BJ (cell line): ENCODE data around the gene EEF1A2. TPM values are rescaled to one million over a fixed set of nuclear protein-coding genes. Genes with fewer than 3 reads are reported as not detected.

Source experiments
- CTCF ChIA-PET: fragments of 350-600 bp; formaldehyde crosslinking; extraction: SDS; loops from one replicate; lab custom pipeline; 2021; ENCODE audit warnings: antibody characterized with exemption, inconsistent platforms; lab: Yijun Ruan, JAX
- POLR2A ChIA-PET: fragments of 300-600 bp; sonication (Branson Sonifier 250); formaldehyde crosslinking; extraction: SDS; loops from one replicate; lab custom pipeline; 2021; ENCODE audit warnings: antibody characterized with exemption; lab: Charles Lee
- DNase-seq: peaks from one replicate; pipeline ENCODE4 v3.0.0-alpha.2; 2011; ENCODE audit warnings: low read depth
- H3K27me3 ChIP-seq: 2 replicates; pipeline ENCODE4 v1.6.0; 2011; ENCODE audit warnings: low read length; ENCODE audit not compliant: control insufficient read depth, insufficient read depth
- H3K36me3 ChIP-seq: 2 replicates; pipeline ENCODE4 v1.5.1; 2011; ENCODE audit warnings: low read length; ENCODE audit not compliant: control insufficient read depth, insufficient read depth
- H3K4me3 ChIP-seq: 2 replicates; pipeline ENCODE4 v1.5.1; 2011; ENCODE audit warnings: low read depth, mild to moderate bottlenecking, control low read depth, low read length
- polyA plus RNA-seq: library from polyadenylated mRNA; depleted of rRNA; stranded (reverse); fragments of >200 nt; gene quantifications from 2 replicates; pipeline ENCODE4 v1.2.3, GENCODE V29; 2011
- TF ChIP-seq, protein P1 (sequence below): IDR thresholded peaks from 2 replicates; pipeline ENCODE4 v1.5.1; 2011; ENCODE audit warnings: low read depth, mild to moderate bottlenecking, control low read depth, inconsistent platforms, low read length, moderate library complexity; ENCODE audit not compliant: insufficient read depth

The EEF1A2 gene
- polyA plus RNA-seq, 1 experiment = 9.4 TPM

DNA sequence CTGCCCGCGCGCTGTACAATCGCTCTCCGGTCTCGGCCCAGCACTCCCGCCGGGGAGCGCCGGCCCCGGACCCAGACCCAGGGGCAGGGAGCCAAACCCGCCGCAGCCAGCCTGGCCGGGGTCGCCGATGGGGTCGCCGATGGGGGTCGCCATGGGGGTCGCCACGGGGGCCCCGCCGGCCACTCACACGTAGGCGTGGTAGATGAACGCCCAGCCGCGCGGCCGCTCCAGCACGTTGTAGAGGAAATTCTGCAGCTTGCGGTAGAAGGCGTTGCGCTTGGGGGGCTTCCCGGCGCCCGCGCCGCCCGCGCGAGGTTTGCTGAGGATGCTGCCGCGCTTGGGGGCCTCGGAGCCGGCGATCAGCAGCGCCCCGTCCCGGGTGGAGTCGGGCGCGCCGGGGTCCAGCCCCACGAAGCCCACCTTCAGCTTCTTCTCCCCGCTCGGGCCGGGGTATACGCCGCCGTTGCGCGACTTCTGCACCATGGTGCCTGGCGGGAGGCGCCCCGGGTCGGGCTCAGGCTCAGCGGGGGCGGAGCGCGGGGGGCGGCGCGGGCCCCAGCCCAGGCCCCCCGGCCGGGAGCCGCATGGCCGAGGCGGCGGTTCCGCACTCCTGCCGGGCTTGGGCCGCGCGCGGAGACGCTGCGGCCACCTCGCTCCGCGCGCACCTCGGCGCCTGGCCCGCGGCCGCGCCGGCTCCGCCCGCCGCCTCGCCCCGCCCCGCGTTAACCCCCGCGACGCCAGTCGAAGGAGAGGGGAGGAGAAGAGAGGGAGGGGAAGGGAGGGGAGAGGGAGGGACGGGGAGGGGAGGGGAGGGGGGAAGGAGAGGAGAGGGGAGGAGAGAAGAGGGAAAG lies 26.7 kb downstream of the EEF1A2 start, which contains the start of gene KCNQ2:
KCNQ2 (minus strand) TSS at position 675 of the 851 bp plus-strand sequence; CDS start at position 483, 192 bp downstream.
- ChIA-PET CTCF (no interaction called here), POLR2A (no interaction called here)
- H3K36me3 ChIP-seq = no peaks in the 10 kb centered on the region
- DNase-seq = no peak
- TF ChIP-seq, protein P1, sequence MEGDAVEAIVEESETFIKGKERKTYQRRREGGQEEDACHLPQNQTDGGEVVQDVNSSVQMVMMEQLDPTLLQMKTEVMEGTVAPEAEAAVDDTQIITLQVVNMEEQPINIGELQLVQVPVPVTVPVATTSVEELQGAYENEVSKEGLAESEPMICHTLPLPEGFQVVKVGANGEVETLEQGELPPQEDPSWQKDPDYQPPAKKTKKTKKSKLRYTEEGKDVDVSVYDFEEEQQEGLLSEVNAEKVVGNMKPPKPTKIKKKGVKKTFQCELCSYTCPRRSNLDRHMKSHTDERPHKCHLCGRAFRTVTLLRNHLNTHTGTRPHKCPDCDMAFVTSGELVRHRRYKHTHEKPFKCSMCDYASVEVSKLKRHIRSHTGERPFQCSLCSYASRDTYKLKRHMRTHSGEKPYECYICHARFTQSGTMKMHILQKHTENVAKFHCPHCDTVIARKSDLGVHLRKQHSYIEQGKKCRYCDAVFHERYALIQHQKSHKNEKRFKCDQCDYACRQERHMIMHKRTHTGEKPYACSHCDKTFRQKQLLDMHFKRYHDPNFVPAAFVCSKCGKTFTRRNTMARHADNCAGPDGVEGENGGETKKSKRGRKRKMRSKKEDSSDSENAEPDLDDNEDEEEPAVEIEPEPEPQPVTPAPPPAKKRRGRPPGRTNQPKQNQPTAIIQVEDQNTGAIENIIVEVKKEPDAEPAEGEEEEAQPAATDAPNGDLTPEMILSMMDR = no peak
- H3K4me3 ChIP-seq = no peak within 1 kb of the TSS
- peaks cover 31% of the 10 kb centered on the region for H3K27me3 ChIP-seq

DNA sequence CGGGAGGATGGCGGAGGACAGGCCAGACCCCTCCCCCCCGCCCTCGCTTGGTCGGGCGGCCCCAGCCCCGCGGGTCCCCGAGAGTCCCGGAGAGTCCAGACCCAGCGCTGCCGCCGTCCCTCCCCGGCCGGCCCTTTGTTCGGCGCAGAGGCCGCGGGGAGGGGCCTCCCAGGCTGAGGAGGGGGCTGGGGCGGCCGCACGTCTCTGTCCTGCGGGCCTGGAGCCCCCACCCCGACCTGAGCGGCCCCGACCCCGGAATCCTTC lies 27.2 kb downstream of the EEF1A2 start:
- TF ChIP-seq, protein P1 = no peak
- CTCF ChIA-PET = no interaction called here
- H3K27me3 ChIP-seq = peaks cover 30% of the 10 kb centered on the region
- no peaks in the 10 kb centered on the region for H3K36me3 ChIP-seq
- no peak for DNase-seq
- POLR2A ChIA-PET = no interaction called here
- H3K4me3 ChIP-seq = no peak overlapping the region

DNA sequence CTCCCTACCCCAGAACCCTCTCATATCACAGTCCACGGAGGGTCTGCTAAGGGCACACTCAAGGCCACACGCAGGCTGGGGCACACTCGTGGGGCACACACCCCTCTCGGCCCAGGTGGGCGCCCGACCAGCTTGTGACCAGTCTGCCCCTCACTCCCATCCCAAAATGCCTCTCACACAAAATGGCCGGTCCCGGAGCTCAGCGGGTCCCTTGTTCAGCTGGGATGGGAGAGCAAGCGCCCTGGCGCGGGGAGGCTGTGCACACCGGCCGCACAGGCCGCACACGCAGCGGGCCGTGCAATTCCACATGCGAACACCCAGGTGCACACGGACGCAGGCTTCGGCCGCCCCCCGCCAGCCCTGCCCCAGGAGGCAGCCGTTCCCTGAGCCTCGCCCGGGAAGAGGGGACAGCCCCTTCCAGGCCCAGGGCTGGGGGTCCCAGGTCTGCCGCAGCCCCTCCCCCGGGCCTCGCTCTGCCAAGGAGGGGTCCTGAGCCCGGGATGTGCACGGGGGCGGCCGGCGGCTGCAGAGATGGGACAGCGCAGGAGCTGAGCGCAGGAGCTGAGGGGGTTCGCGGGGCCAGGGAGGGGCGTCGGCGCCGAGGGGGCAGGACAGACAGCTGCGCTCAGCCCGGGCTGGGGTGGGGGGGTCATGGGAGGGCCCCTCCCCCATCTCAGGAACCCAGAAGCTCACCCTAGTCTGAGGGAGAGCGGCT lies 27.7 kb downstream of the EEF1A2 start:
- H3K36me3 ChIP-seq = no peaks in the 10 kb centered on the region
- DNase-seq = no peak
- CTCF ChIA-PET = interaction anchor here (1.5 kb wide), 1 partner anchor 596 kb away, joined by 5 read pairs; no protein-coding TSS in a partner anchor
- TF ChIP-seq, protein P1 = no peak
- no peak overlapping the region for H3K4me3 ChIP-seq
- H3K27me3 ChIP-seq = peaks cover 30% of the 10 kb centered on the region
- POLR2A ChIA-PET = no interaction called here

DNA sequence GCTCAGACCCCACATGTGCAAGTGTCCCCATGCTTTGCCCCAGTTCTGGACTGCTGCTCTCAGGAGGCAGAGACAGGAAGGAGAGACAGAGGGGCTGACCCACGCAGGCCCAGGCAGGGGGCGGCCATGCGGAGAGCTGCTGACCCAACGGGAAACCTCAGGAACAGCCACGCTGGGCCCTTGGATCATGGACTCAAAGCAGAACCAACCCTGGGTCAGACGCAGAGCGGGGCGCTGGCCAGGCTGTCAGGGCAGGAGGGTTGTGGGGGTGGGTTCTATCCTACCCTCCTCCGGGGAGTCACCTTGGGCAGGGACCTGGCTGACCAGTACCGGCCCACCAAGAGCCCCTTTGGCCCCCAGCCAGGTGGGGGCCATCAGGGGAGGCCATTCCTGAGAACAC lies 28.5 kb downstream of the EEF1A2 start:
- ChIA-PET CTCF (interaction anchor here (1.5 kb wide), 1 partner anchor 595 kb away, joined by 5 read pairs; no protein-coding TSS in a partner anchor), POLR2A (no interaction called here)
- TF ChIP-seq, protein P1 = no peak
- Histone ChIP-seq H3K27me3 (peaks cover 28% of the 10 kb centered on the region), H3K36me3 (no peaks in the 10 kb centered on the region), H3K4me3 (no peak overlapping the region)
- DNase-seq = no peak

DNA sequence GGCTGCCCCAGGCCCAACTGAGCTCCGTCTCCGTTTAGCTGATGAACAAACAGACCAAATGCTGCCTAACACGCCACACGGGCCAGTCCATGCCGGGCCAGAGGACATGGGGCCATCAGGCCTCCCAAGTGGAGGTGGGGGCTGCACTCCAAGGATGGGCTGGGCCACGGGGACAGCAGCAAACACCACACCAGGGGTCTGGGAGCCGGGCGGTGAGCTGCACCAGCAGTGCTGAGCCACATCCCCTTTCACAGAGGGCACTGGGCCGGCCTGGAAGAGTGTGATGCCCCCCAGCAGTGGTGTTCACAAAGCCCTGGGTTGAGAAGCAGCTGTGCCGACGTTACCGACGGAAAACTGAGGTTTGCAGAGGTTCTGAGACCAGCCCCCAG lies 29.2 kb downstream of the EEF1A2 start:
- ChIA-PET POLR2A (no interaction called here), CTCF (interaction anchor here (1.5 kb wide), 1 partner anchor 594 kb away, joined by 5 read pairs; no protein-coding TSS in a partner anchor)
- DNase-seq = no peak
- Histone ChIP-seq H3K27me3 (peaks cover 22% of the 10 kb centered on the region), H3K36me3 (no peaks in the 10 kb centered on the region), H3K4me3 (no peak overlapping the region)
- TF ChIP-seq, protein P1 = no peak
